GOT3 (cell line): ENCODE results near the gene TNFRSF1B.
A peak's percentile ranks its signal among the peaks of the same experiment; 100 is the strongest.
"Not testable (repeated sequence)": the region's sequence is repeated elsewhere in the genome, so short reads cannot be mapped to it uniquely, and the experiment has no call there.

ENCODE experiments used
- DNase-seq: peaks from one replicate; lab custom pipeline; 2025; ENCODE audit warnings: mixed read lengths; lab: John Stamatoyannopoulos, UW

The TNFRSF1B gene

GRCh38 chr1:12222700-12223099 lies 55.9 kb downstream of the TNFRSF1B start:
- DNase-seq, result not testable (repeated sequence)

GRCh38 chr1:12224092-12224491 lies 57.3 kb downstream of the TNFRSF1B start:
- DNase-seq, result not testable (repeated sequence)

GRCh38 chr1:12228979-12229378 lies 62.2 kb downstream of the TNFRSF1B start:
- DNase-seq, result no peak

GRCh38 chr1:12229386-12229834 lies 62.6 kb downstream of the TNFRSF1B start:
- no peak for DNase-seq

- peak; percentile 44 for DNase-seq
Observed at GRCh38 chr1:12229835-12230548, 63.2 kb downstream of the TNFRSF1B start, which contains the start of gene VPS13D. TSS of gene VPS13D (plus strand) at chr1:12230030. CDS start at chr1:12234267, 4,237 bp downstream.

GRCh38 chr1:12230549-12231275 lies 63.9 kb downstream of the TNFRSF1B start:
- DNase-seq, result no peak

- no peak for DNase-seq
Observed at GRCh38 chr1:12231276-12231595, 64.4 kb downstream of the TNFRSF1B start.

GRCh38 chr1:12232221-12232620 lies 65.4 kb downstream of the TNFRSF1B start:
- DNase-seq, result no peak

- no peak for DNase-seq
Observed at GRCh38 chr1:12244078-12244477, 77.3 kb downstream of the TNFRSF1B start.

GRCh38 chr1:12244585-12244984 lies 77.8 kb downstream of the TNFRSF1B start:
- DNase-seq, result no peak

GRCh38 chr1:12245116-12245515 lies 78.3 kb downstream of the TNFRSF1B start:
- no peak for DNase-seq

GRCh38 chr1:12245733-12246132 lies 78.9 kb downstream of the TNFRSF1B start:
- no peak for DNase-seq

- no peak for DNase-seq
Observed at GRCh38 chr1:12246584-12246983, 79.8 kb downstream of the TNFRSF1B start.

GRCh38 chr1:12249181-12249580 lies 82.4 kb downstream of the TNFRSF1B start:
- DNase-seq, result no peak

GRCh38 chr1:12249748-12250147 lies 83.0 kb downstream of the TNFRSF1B start:
- no peak for DNase-seq

GRCh38 chr1:12251442-12251841 lies 84.7 kb downstream of the TNFRSF1B start:
- DNase-seq, result no peak

- no peak for DNase-seq
Observed at GRCh38 chr1:12255913-12256312, 89.1 kb downstream of the TNFRSF1B start.

GRCh38 chr1:12258272-12258671 lies 91.5 kb downstream of the TNFRSF1B start:
- DNase-seq, result no peak
